ENCODE data around the gene ITIH3. TPM values are rescaled to one million over a fixed set of nuclear protein-coding genes. Genes with fewer than 3 reads are reported as not detected.

Gene ITIH3
- total and polyA plus RNA-seq, 2 experiments from 2014 or later = 0.06 to 0.88 TPM

DNA sequence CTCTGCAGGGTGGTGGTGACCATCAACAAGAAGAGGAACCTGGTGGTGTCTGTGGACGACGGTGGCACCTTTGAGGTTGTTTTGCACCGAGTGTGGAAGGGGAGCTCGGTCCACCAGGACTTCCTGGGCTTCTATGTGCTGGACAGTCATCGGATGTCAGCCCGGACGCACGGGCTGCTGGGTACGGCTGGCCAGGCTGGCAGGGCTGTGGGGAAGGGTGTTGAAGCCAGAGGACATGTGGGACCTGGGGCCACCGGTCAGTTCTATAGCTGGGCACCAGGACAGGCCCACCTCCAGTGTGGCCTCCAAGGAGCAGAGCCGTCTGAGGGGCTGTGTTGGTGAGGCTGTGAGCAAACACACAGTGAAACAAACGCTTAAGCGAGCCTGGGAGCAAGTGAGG, 3.9 kb upstream of the ITIH3 start:
- TF ChIP-seq, protein P1, sequence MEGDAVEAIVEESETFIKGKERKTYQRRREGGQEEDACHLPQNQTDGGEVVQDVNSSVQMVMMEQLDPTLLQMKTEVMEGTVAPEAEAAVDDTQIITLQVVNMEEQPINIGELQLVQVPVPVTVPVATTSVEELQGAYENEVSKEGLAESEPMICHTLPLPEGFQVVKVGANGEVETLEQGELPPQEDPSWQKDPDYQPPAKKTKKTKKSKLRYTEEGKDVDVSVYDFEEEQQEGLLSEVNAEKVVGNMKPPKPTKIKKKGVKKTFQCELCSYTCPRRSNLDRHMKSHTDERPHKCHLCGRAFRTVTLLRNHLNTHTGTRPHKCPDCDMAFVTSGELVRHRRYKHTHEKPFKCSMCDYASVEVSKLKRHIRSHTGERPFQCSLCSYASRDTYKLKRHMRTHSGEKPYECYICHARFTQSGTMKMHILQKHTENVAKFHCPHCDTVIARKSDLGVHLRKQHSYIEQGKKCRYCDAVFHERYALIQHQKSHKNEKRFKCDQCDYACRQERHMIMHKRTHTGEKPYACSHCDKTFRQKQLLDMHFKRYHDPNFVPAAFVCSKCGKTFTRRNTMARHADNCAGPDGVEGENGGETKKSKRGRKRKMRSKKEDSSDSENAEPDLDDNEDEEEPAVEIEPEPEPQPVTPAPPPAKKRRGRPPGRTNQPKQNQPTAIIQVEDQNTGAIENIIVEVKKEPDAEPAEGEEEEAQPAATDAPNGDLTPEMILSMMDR (IDR thresholded peaks at IDR 0.05; ENCODE audit: low read depth, low read length) = no peak
- H3K27ac ChIP-seq = no peak overlapping the region

DNA sequence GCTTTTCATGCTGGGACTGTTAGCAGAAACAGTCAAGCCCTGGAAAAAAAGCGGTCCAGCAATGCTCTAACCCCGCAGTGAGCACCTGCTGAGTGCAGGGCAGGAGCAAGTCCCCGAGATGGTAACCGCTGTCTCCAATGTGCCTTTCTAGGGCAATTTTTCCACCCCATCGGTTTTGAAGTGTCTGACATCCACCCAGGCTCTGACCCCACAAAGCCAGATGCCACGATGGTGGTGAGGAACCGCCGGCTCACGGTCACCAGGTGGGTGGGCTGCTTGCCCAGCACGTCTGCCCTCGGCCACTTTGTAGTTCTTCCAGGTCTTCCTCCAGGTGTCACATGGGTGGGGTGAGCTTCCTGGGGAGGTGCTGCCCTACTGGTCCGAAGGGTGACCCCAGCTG, 3.2 kb upstream of the ITIH3 start:
- Histone ChIP-seq H3K9me3 (ENCODE audit: low read depth) (no peaks in the 10 kb centered on the region), H3K4me3 (no peak overlapping the region), H3K4me1 (ENCODE audit: low read depth) (no peaks in the 10 kb centered on the region), H3K27me3 (no peaks in the 10 kb centered on the region), H3K27ac (no peak overlapping the region), H3K36me3 (no peaks in the 10 kb centered on the region)
- no peak for DNase-seq (ENCODE audit: low read depth in 1 of 2, low spot score in 1 of 2)
- TF ChIP-seq, protein P1 (IDR thresholded peaks at IDR 0.05; ENCODE audit: low read depth, low read length) = no peak

More for the DNA sequence above, 3.9 kb upstream of the ITIH3 start:
- Histone ChIP-seq H3K9me3 (ENCODE audit: low read depth) (no peaks in the 10 kb centered on the region), H3K4me1 (ENCODE audit: low read depth) (no peaks in the 10 kb centered on the region), H3K36me3 (no peaks in the 10 kb centered on the region), H3K4me3 (no peak overlapping the region), H3K27me3 (no peaks in the 10 kb centered on the region)
- DNase-seq (ENCODE audit: low read depth in 1 of 2, low spot score in 1 of 2) = no peak

DNA sequence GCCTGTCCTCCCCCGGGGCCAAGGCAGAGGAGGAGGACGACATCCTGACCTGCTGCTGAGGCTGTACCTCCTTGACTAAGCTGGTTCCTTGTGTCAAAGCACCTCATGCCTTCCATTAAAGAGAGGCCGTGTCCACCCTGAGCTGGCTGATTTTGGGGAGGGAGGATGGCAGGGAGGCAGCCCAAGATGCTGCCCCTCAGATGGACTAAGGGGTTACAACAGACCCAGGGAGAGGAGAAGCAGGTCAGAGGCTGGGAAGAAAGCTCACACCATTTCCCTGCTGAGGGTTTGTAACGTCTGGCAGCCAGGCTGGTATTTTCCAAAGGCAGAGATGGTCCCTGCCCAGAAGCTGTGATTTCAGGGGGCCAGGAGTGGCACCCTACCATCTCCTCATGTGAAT, 2.7 kb upstream of the ITIH3 start:
- Histone ChIP-seq H3K27me3 (no peaks in the 10 kb centered on the region), H3K9me3 (ENCODE audit: low read depth) (no peaks in the 10 kb centered on the region), H3K27ac (no peak overlapping the region), H3K4me1 (ENCODE audit: low read depth) (no peaks in the 10 kb centered on the region), H3K36me3 (no peaks in the 10 kb centered on the region), H3K4me3 (no peak overlapping the region)
- TF ChIP-seq, protein P1 (IDR thresholded peaks at IDR 0.05; ENCODE audit: low read depth, low read length) = no peak
- no peak for DNase-seq (ENCODE audit: low read depth in 1 of 2, low spot score in 1 of 2)

DNA sequence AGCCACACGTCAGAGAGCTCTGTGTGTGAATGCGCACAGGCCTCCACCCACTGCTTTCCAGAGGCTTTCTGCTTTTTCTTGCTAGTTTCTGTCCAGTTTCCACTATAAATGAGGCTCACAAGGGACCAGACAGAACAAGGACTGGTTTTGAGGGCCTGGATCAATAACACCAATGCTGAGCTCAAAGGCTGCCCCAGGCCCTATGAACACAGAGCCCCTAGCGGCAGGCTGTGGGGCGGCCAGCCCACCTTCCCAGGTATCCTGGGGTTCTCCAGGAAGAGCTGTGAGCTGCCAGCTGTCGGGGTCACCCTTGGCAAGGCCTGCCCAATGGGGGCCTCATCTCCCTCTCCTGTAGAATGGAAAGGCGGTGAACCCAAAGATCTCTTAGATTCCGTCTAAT, 2.2 kb upstream of the ITIH3 start:
- TF ChIP-seq, protein P1 (IDR thresholded peaks at IDR 0.05; ENCODE audit: low read depth, low read length) = peak; percentile 26
- H3K4me3 ChIP-seq = no peak overlapping the region
- H3K4me1 ChIP-seq (ENCODE audit: low read depth) = no peaks in the 10 kb centered on the region
- H3K27me3 ChIP-seq = no peaks in the 10 kb centered on the region
- no peak overlapping the region for H3K27ac ChIP-seq
- DNase-seq (ENCODE audit: low read depth in 1 of 2, low spot score in 1 of 2) = peak in 1 of 2 donors; percentile 15
- no peaks in the 10 kb centered on the region for H3K9me3 ChIP-seq (ENCODE audit: low read depth)
- no peaks in the 10 kb centered on the region for H3K36me3 ChIP-seq

DNA sequence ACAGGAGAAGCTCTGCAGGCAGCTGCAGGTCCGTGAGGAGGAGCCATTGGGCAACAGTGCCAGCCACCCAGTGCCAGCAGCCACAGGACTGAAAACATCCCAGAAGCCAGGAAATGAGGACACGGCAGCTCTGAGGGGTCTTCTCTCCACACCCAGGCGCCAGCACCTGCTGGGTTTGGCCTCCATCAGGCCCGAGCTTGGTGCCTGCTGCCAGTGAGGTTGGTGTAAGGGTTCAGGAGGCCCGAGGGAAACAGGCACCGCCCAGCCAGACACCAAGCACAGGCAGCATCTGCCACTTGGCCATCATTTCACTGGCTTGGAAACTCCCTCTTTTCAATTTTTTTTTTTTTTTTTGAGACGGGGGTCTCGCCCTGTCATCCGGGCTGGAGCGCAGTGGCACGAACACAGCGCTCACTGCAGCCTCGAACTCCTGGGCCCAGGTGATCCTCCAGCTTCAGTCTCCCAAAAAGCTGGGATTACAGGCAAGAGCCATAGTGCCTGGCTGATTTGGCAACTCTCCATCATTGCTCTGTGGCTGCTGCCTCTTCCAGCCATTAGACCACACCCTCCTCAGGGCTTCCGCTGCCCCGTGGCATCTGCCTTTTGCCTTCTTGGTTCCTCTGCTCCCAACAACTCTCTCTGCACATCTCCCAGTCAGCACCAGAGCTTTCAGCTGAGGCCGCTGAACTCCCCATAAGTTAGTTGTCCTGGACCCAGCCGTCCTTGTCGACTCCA, 1.5 kb upstream of the ITIH3 start:
- Histone ChIP-seq H3K4me1 (ENCODE audit: low read depth) (no peaks in the 10 kb centered on the region), H3K4me3 (no peak overlapping the region), H3K27ac (no peak overlapping the region), H3K9me3 (ENCODE audit: low read depth) (no peaks in the 10 kb centered on the region), H3K27me3 (no peaks in the 10 kb centered on the region), H3K36me3 (no peaks in the 10 kb centered on the region)
- DNase-seq (ENCODE audit: low read depth in 1 of 2, low spot score in 1 of 2) = peak in 1 of 2 donors; percentile 27
- TF ChIP-seq, protein P1 (IDR thresholded peaks at IDR 0.05; ENCODE audit: low read depth, low read length) = no peak
